GM12801 (cell line): ENCODE data around the gene PSMD3.

Experiments
- CTCF ChIP-seq: IDR thresholded peaks from one replicate; pipeline ENCODE4 v1.5.1; 2011; ENCODE audit warnings: control low read depth; ENCODE audit not compliant: insufficient read length; ENCODE audit errors: extremely low read depth

The PSMD3 gene

GRCh38 chr17:40015998-40016985 lies 35.7 kb downstream of the PSMD3 start:
- TF ChIP-seq CTCF = no peak

GRCh38 chr17:40017422-40018080 lies 36.9 kb downstream of the PSMD3 start:
- TF ChIP-seq CTCF = no peak

GRCh38 chr17:40018211-40019121 lies 37.9 kb downstream of the PSMD3 start:
- TF ChIP-seq CTCF = no peak

- no peak for TF ChIP-seq CTCF
These were observed 38.8 kb downstream of the PSMD3 start for GRCh38 chr17:40019140-40019991.

- no peak for TF ChIP-seq CTCF
These were observed 39.5 kb downstream of the PSMD3 start for GRCh38 chr17:40020146-40020545.

- TF ChIP-seq CTCF = no peak
These were observed 40.9 kb downstream of the PSMD3 start for GRCh38 chr17:40021451-40021971.
